Tibial nerve (tissue), 4 donors: ENCODE data around the gene CD40. TPM values are rescaled to one million over a fixed set of nuclear protein-coding genes. Genes with fewer than 3 reads are reported as not detected.
"Not testable (repeated sequence)": the region's sequence is repeated elsewhere in the genome, so short reads cannot be mapped to it uniquely, and the experiment has no call there.

Experiments used
- DNase-seq, 2 donors: peaks; one replicate each; pipeline ENCODE4 v3.0.0-alpha.2; 2019; ENCODE audit warnings: low spot score in 2 of 2
- H3K27ac ChIP-seq, 4 donors: fragments of 200-600 bp; sonication (generic) in 3 of 4; one replicate each; pipeline ENCODE4 v1.5.1; 2017 to 2019; ENCODE audit warnings: mild to moderate bottlenecking in 1 of 4
- H3K27me3 ChIP-seq, 2 donors: fragments of 200-600 bp; sonication (generic) in 1 of 2; one replicate each; pipeline versions ENCODE4 v1.5.1 to v1.6.0; 2017 to 2019
- H3K36me3 ChIP-seq, 3 donors: fragments of 200-600 bp; sonication (generic); one replicate each; pipeline ENCODE4 v1.5.1; 2018 to 2019
- H3K4me1 ChIP-seq, 4 donors: fragments of 200-600 bp; sonication (generic) in 3 of 4; one replicate each; pipeline ENCODE4 v1.5.1; 2017 to 2019
- H3K4me3 ChIP-seq, 4 donors: fragments of 200-600 bp; sonication (generic) in 3 of 4; one replicate each; pipeline ENCODE4 v1.5.1; 2017 to 2019; ENCODE audit warnings: mild to moderate bottlenecking in 1 of 4, moderate library complexity in 1 of 4
- H3K9me3 ChIP-seq, 4 donors: fragments of 200-600 bp; sonication (generic) in 3 of 4; one replicate each; pipeline ENCODE4 v1.5.1; 2017 to 2019
- CTCF ChIP-seq, 5 experiments: fragments of 200-600 bp in 3 of 5; fragments of 450-650 bp in 2 of 5; sonication (generic) in 3 of 5; IDR thresholded peaks; one replicate each; pipeline ENCODE4 v1.5.1; 2016 to 2019; ENCODE audit warnings: antibody characterized with exemption in 5 of 5, mild to moderate bottlenecking in 3 of 5, moderate library complexity in 2 of 5
- EP300 ChIP-seq, 2 donors: sonication (generic); formaldehyde crosslinking; IDR thresholded peaks; one replicate each; pipeline ENCODE4 v1.6.1; 2017; ENCODE audit warnings: antibody characterized with exemption in 2 of 2, mild to moderate bottlenecking in 1 of 2
- POLR2A ChIP-seq, 2 donors: fragments of 450-650 bp; IDR thresholded peaks; one replicate each; pipeline ENCODE4 v1.6.1; 2017; ENCODE audit warnings: antibody characterized with exemption in 2 of 2, mild to moderate bottlenecking in 2 of 2, moderate library complexity in 2 of 2
- WGBS, 2 donors: methylation state at CpG; one replicate each; pipeline ENCODE4 v1.1.5; 2018; 5-methylcytosine and 5-hydroxymethylcytosine counted together
- total RNA-seq, 4 donors: library from RNA; depleted of rRNA; stranded (reverse); fragments of >200 nt; gene quantifications; one replicate each; pipeline ENCODE4 v1.1.0, GENCODE V29; 2016

The CD40 gene
- total RNA-seq, 4 donors from 2014 or later = 18.0 to 32.8 (median 25.1) TPM

- no peaks in the 10 kb centered on the region for H3K9me3 ChIP-seq
- no peak for DNase-seq
- H3K27ac ChIP-seq = no peak overlapping the region
- H3K36me3 ChIP-seq = no peaks in the 10 kb centered on the region
- H3K4me3 ChIP-seq = peak overlapping the region in 1 of 4 donors; percentile 11
- peaks cover 0 to 66% of the 10 kb centered on the region in 2 donors for H3K27me3 ChIP-seq
- no peak for TF ChIP-seq POLR2A (IDR thresholded peaks at IDR 0.05)
- TF ChIP-seq CTCF (IDR thresholded peaks at IDR 0.05) = peak in 1 of 5 experiments; percentile 24
- no peak for TF ChIP-seq EP300 (IDR thresholded peaks at IDR 0.05)
- WGBS, 2 donors = 31 to 35% methylated on average over 46 of the region's 48 CpGs
- peaks cover 0 to 5% (median 0%) of the 10 kb centered on the region in 4 donors for H3K4me1 ChIP-seq
Observed at GRCh38 chr20:46099491-46100287, 18.4 kb upstream of the CD40 start.

GRCh38 chr20:46100444-46100843 is 17.7 kb upstream of the CD40 start:
- not testable (repeated sequence) for H3K9me3 ChIP-seq, DNase-seq, H3K4me3 ChIP-seq, H3K27ac ChIP-seq, H3K4me1 ChIP-seq, H3K36me3 ChIP-seq
- peaks cover 0 to 72% of the 10 kb centered on the region in 2 donors for H3K27me3 ChIP-seq
- WGBS, 2 donors = 83 to 85% methylated on average over 7 of the region's 7 CpGs

GRCh38 chr20:46100988-46101387 is 17.1 kb upstream of the CD40 start:
- no peak for DNase-seq
- WGBS, 2 donors = 64 to 75% methylated on average over 5 of the region's 5 CpGs

GRCh38 chr20:46101957-46102356 is 16.2 kb upstream of the CD40 start:
- H3K36me3 ChIP-seq = no peaks in the 10 kb centered on the region
- no peak overlapping the region for H3K27ac ChIP-seq
- no peak for DNase-seq
- H3K4me1 ChIP-seq = peaks cover 0 to 5% (median 0%) of the 10 kb centered on the region in 4 donors
- TF ChIP-seq CTCF (IDR thresholded peaks at IDR 0.05) = no peak
- TF ChIP-seq POLR2A (IDR thresholded peaks at IDR 0.05) = no peak
- no peak for TF ChIP-seq EP300 (IDR thresholded peaks at IDR 0.05)
- peaks cover 0 to 82% of the 10 kb centered on the region in 2 donors for H3K27me3 ChIP-seq
- no peak overlapping the region for H3K4me3 ChIP-seq
- no peaks in the 10 kb centered on the region for H3K9me3 ChIP-seq
- WGBS, 2 donors = 82% methylated on average over 3 of the region's 3 CpGs

More at GRCh38 chr20:46100988-46101387, 17.1 kb upstream of the CD40 start:
- H3K4me1 ChIP-seq = peaks cover 0 to 5% (median 0%) of the 10 kb centered on the region in 4 donors
- no peaks in the 10 kb centered on the region for H3K9me3 ChIP-seq
- no peak for TF ChIP-seq CTCF (IDR thresholded peaks at IDR 0.05)
- TF ChIP-seq EP300 (IDR thresholded peaks at IDR 0.05) = no peak
- TF ChIP-seq POLR2A (IDR thresholded peaks at IDR 0.05) = no peak
- no peaks in the 10 kb centered on the region for H3K36me3 ChIP-seq
- peaks cover 0 to 72% of the 10 kb centered on the region in 2 donors for H3K27me3 ChIP-seq
- no peak overlapping the region for H3K27ac ChIP-seq
- no peak overlapping the region for H3K4me3 ChIP-seq

- 89 to 95% methylated on average over 3 of the region's 3 CpGs for WGBS, 2 donors
- H3K4me1 ChIP-seq = peaks cover 0 to 5% (median 0%) of the 10 kb centered on the region in 4 donors
- no peaks in the 10 kb centered on the region for H3K9me3 ChIP-seq
- no peaks in the 10 kb centered on the region for H3K36me3 ChIP-seq
- H3K27ac ChIP-seq = no peak overlapping the region
- peaks cover 0 to 86% of the 10 kb centered on the region in 2 donors for H3K27me3 ChIP-seq
- H3K4me3 ChIP-seq = no peak overlapping the region
- no peak for DNase-seq
- TF ChIP-seq POLR2A (IDR thresholded peaks at IDR 0.05) = no peak
- TF ChIP-seq CTCF (IDR thresholded peaks at IDR 0.05) = no peak
- no peak for TF ChIP-seq EP300 (IDR thresholded peaks at IDR 0.05)
Observed at GRCh38 chr20:46102940-46103339, 15.2 kb upstream of the CD40 start.
